Endodermal cell (in vitro differentiated cells): ENCODE data around the gene SLX4. TPM values are rescaled to one million over a fixed set of nuclear protein-coding genes. Genes with fewer than 3 reads are reported as not detected.
A peak's percentile ranks its signal among the peaks of the same experiment; 100 is the strongest.

Experiments used
- DNase-seq: peaks from one replicate; pipeline ENCODE4 v3.0.0-alpha.2; 2017
- H3K27ac ChIP-seq: 2 replicates; pipeline ENCODE4 v1.5.1; 2013; ENCODE audit warnings: mild to moderate bottlenecking, low read depth, low read length, moderate library complexity
- H3K27me3 ChIP-seq: 2 replicates; pipeline ENCODE4 v1.6.1; 2013; ENCODE audit warnings: mild to moderate bottlenecking, low read length, moderate library complexity; ENCODE audit not compliant: insufficient read depth, control insufficient read depth, poor library complexity, severe bottlenecking
- H3K36me3 ChIP-seq: 2 replicates; pipeline ENCODE4 v1.7.0; 2013; ENCODE audit warnings: mild to moderate bottlenecking, low read length, moderate library complexity; ENCODE audit not compliant: control insufficient read depth, insufficient read depth
- H3K4me1 ChIP-seq: one replicate; pipeline ENCODE4 v1.7.0; 2013; ENCODE audit warnings: low read length; ENCODE audit not compliant: control insufficient read depth, insufficient read depth
- H3K4me3 ChIP-seq: 2 replicates; pipeline ENCODE4 v1.5.1; 2013; ENCODE audit warnings: mild to moderate bottlenecking, low read length, moderate library complexity
- H3K9ac ChIP-seq: 2 replicates; pipeline ENCODE4 v1.6.1; 2013; ENCODE audit warnings: mild to moderate bottlenecking, low read length, moderate library complexity; ENCODE audit not compliant: poor library complexity, severe bottlenecking; ENCODE audit errors: extremely low read depth
- H3K9me3 ChIP-seq: 2 replicates; pipeline ENCODE4 v1.6.1; 2013; ENCODE audit warnings: mild to moderate bottlenecking, low read length, moderate library complexity; ENCODE audit not compliant: control insufficient read depth
- H3K27ac Mint-ChIP-seq: 2 replicates; pipeline ENCODE4 v1.8.0; 2020; ENCODE audit warnings: mixed read lengths
- H3K27me3 Mint-ChIP-seq: 2 replicates; pipeline ENCODE4 v1.8.0; 2021; ENCODE audit warnings: mild to moderate bottlenecking, mixed read lengths; ENCODE audit not compliant: insufficient read depth
- H3K36me3 Mint-ChIP-seq: 2 replicates; pipeline ENCODE4 v1.8.0; 2020; ENCODE audit warnings: low read depth, mixed read lengths
- H3K4me1 Mint-ChIP-seq: 2 replicates; pipeline ENCODE4 v1.8.0; 2020; ENCODE audit warnings: mixed read lengths
- H3K4me3 Mint-ChIP-seq: 2 replicates; pipeline ENCODE4 v1.8.0; 2020; ENCODE audit warnings: mild to moderate bottlenecking, moderate library complexity, mixed read lengths
- H3K9me3 Mint-ChIP-seq: 2 replicates; pipeline ENCODE4 v1.8.0; 2020; ENCODE audit warnings: mild to moderate bottlenecking, mixed read lengths
- WGBS, 2 experiments: methylation state at CpG; one replicate each; pipeline versions ENCODE4 v1.1.5 to v1.1.7; 2013; ENCODE audit warnings: missing lambda C conversion rate in 2 of 2, mixed read lengths in 1 of 2; ENCODE audit not compliant: insufficient coverage in 1 of 2, insufficient read length in 1 of 2; 5-methylcytosine and 5-hydroxymethylcytosine counted together
- total RNA-seq, 2 donors: library from RNA; stranded (reverse); fragmentation: NEBNext Ultra II Directional in 1 of 2; extraction: Animal tissue kit (Norgen Biotek cat#: 25700) in 1 of 2; gene quantifications; 2 replicates in 1 of 2; 3 replicates in 1 of 2; pipeline ENCODE4 v1.2.1, GENCODE V29; 2021
- TF ChIP-seq, protein P1 (sequence below): fragments of 200-600 bp; sonication (generic); conservative IDR thresholded peaks from 2 replicates; pipeline ENCODE4 v1.5.0; 2021; ENCODE audit warnings: antibody characterized with exemption, mild to moderate bottlenecking

SLX4 gene
- total RNA-seq, 2 donors from 2014 or later, result 11.0 to 15.9 TPM

- Mint-ChIP-seq H3K27me3 (no peaks in the 10 kb centered on the region), H3K4me1 (peaks cover 5% of the 10 kb centered on the region), H3K9me3 (peaks cover 2% of the 10 kb centered on the region), H3K27ac (no peak overlapping the region), H3K36me3 (peaks cover 23% of the 10 kb centered on the region), H3K4me3 (no peak overlapping the region)
- Histone ChIP-seq H3K4me3 (no peak overlapping the region), H3K27me3 (no peaks in the 10 kb centered on the region), H3K36me3 (peaks cover 5% of the 10 kb centered on the region), H3K9ac (no peak overlapping the region), H3K4me1 (no peaks in the 10 kb centered on the region), H3K9me3 (no peaks in the 10 kb centered on the region), H3K27ac (no peak overlapping the region)
- TF ChIP-seq, protein P1, sequence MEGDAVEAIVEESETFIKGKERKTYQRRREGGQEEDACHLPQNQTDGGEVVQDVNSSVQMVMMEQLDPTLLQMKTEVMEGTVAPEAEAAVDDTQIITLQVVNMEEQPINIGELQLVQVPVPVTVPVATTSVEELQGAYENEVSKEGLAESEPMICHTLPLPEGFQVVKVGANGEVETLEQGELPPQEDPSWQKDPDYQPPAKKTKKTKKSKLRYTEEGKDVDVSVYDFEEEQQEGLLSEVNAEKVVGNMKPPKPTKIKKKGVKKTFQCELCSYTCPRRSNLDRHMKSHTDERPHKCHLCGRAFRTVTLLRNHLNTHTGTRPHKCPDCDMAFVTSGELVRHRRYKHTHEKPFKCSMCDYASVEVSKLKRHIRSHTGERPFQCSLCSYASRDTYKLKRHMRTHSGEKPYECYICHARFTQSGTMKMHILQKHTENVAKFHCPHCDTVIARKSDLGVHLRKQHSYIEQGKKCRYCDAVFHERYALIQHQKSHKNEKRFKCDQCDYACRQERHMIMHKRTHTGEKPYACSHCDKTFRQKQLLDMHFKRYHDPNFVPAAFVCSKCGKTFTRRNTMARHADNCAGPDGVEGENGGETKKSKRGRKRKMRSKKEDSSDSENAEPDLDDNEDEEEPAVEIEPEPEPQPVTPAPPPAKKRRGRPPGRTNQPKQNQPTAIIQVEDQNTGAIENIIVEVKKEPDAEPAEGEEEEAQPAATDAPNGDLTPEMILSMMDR, result no peak
- DNase-seq, result no peak
- 96% methylated on average over 2 to 3 of the region's 3 CpGs for WGBS, 2 experiments
Measured at GRCh38 chr16:3618769-3619141, 7.3 kb upstream of the SLX4 start.

DNA sequence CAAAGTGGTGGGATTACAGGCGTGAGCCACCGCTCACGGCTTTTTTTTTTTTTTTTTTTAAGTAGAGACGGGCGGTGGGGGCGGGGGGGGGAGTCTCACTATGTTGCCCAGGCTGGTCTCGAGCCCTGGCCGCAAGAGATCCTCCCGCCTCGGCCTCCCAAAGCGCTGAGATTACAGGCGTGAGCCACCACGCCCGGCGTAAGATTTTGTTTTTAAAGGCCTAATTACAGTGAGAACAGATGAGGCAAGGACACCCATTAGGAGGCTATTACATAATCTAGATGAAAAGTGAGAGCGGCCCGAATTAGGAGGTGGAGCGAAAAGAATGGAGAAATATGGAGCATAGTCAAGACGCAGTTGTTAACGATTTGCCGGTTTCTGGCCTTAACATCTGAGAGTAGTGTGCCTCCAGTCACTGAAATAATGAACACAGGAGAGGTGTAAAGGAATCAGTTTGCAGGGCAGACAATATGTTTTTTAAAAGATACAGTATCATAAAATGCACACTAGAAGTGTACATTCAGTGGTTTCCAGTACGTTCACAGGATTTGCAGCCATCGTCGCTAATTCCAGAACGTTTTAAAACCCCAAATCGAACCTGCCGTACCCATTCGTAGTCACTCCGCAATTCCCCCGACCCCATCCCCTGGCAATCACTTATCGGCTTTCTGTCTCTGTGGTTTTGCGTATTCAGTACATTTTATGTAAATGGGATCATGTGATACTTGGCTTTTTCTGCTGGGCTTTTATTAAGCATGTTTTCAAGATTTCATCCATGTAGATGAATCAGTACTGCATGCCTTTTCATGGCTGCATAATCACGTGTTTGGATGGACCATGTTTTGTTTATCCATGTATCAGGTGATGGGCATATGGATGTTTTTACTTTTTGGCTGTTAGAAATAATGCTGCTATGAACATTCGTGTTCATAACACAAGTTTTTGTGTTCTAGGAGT lies 1.4 kb upstream of the SLX4 start:
- H3K27ac Mint-ChIP-seq, result no peak overlapping the region
- WGBS, 2 experiments, result 83 to 95% methylated on average over 26 to 34 of the region's 34 CpGs
- Histone ChIP-seq H3K36me3 (peaks cover 5% of the 10 kb centered on the region), H3K9me3 (no peaks in the 10 kb centered on the region), H3K27ac (no peak overlapping the region), H3K4me3 (peak overlapping the region; percentile 92), H3K9ac (peak overlapping the region; percentile 3), H3K27me3 (no peaks in the 10 kb centered on the region), H3K4me1 (no peaks in the 10 kb centered on the region)
- H3K9me3 Mint-ChIP-seq, result peaks cover 2% of the 10 kb centered on the region
- peak overlapping the region; percentile 99 for H3K4me3 Mint-ChIP-seq
- H3K36me3 Mint-ChIP-seq, result peaks cover 24% of the 10 kb centered on the region
- TF ChIP-seq, protein P1, result no peak
- DNase-seq, result no peak
- peaks cover 23% of the 10 kb centered on the region for H3K4me1 Mint-ChIP-seq
- H3K27me3 Mint-ChIP-seq, result no peaks in the 10 kb centered on the region

DNA sequence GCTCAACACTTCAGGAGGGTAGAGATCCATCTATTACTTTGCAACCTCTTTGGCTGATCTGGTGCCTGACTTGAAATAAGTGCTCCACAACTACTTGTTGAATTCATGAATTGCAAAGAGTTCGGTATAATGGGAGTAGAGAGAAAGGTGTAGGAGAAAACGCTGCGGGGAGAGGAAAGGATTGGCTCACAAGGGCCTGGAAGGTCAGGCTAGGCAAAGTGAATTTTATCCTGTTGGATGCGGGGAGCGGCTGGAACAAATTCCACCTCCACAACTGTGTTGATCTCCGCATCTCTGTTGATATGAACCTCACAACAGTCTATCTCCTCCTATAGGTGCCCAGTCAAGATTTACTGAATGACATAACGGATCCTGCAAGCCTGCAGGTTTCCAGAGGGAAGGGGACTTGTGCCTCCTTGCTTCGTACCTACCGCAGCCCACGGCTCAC lies 684 bp downstream of the SLX4 start:
- TF ChIP-seq, protein P1, result no peak
- 0 to 12% methylated on average over 3 to 10 of the region's 10 CpGs for WGBS, 2 experiments
- Mint-ChIP-seq H3K4me3 (peak overlapping the region; percentile 99), H3K27ac (peak overlapping the region; percentile 32), H3K4me1 (peaks cover 23% of the 10 kb centered on the region), H3K9me3 (no peaks in the 10 kb centered on the region), H3K27me3 (no peaks in the 10 kb centered on the region), H3K36me3 (peaks cover 24% of the 10 kb centered on the region)
- Histone ChIP-seq H3K27ac (no peak overlapping the region), H3K4me3 (peak overlapping the region; percentile 92), H3K4me1 (no peaks in the 10 kb centered on the region), H3K9ac (peak overlapping the region; percentile 58), H3K27me3 (no peaks in the 10 kb centered on the region), H3K36me3 (peaks cover 19% of the 10 kb centered on the region), H3K9me3 (no peaks in the 10 kb centered on the region)
- no peak for DNase-seq
